Measurements from ENCODE around the gene THRB. TPM values are rescaled to one million over a fixed set of nuclear protein-coding genes. Genes with fewer than 3 reads are reported as not detected.

The THRB gene
- total RNA-seq, 2 experiments from 2014 or later = not detected

- peaks cover 8% of the 10 kb centered on the region for H3K27me3 Mint-ChIP-seq
- no peak for DNase-seq
- no peaks in the 10 kb centered on the region for H3K4me1 Mint-ChIP-seq
- no peak overlapping the region for H3K27ac Mint-ChIP-seq
- no peak overlapping the region for H3K4me3 Mint-ChIP-seq
- no peaks in the 10 kb centered on the region for H3K36me3 Mint-ChIP-seq
- H3K9me3 Mint-ChIP-seq = no peaks in the 10 kb centered on the region
These were observed 191.4 kb downstream of the THRB start for GRCh38 chr3:24303057-24303754.

- H3K27ac Mint-ChIP-seq = no peak overlapping the region
- no peak overlapping the region for H3K4me3 Mint-ChIP-seq
- no peak for DNase-seq
- H3K4me1 Mint-ChIP-seq = no peaks in the 10 kb centered on the region
- H3K36me3 Mint-ChIP-seq = no peaks in the 10 kb centered on the region
- no peaks in the 10 kb centered on the region for H3K9me3 Mint-ChIP-seq
- H3K27me3 Mint-ChIP-seq = peaks cover 8% of the 10 kb centered on the region
These were observed 192.3 kb downstream of the THRB start for GRCh38 chr3:24302396-24302795.

- Mint-ChIP-seq H3K9me3 (no peaks in the 10 kb centered on the region), H3K27ac (no peak overlapping the region), H3K27me3 (peaks cover 8% of the 10 kb centered on the region), H3K4me3 (no peak overlapping the region), H3K4me1 (no peaks in the 10 kb centered on the region), H3K36me3 (no peaks in the 10 kb centered on the region)
- no peak for DNase-seq
These were observed 193.7 kb downstream of the THRB start for GRCh38 chr3:24300949-24301348.

- no peak overlapping the region for H3K27ac Mint-ChIP-seq
- peaks cover 8% of the 10 kb centered on the region for H3K27me3 Mint-ChIP-seq
- DNase-seq = no peak
- H3K36me3 Mint-ChIP-seq = no peaks in the 10 kb centered on the region
- no peaks in the 10 kb centered on the region for H3K9me3 Mint-ChIP-seq
- H3K4me3 Mint-ChIP-seq = no peak overlapping the region
- H3K4me1 Mint-ChIP-seq = no peaks in the 10 kb centered on the region
These were observed 194.6 kb downstream of the THRB start for GRCh38 chr3:24299806-24300626.

GRCh38 chr3:24299246-24299805 lies 195.3 kb downstream of the THRB start:
- Mint-ChIP-seq H3K36me3 (no peaks in the 10 kb centered on the region), H3K27me3 (peaks cover 8% of the 10 kb centered on the region), H3K27ac (no peak overlapping the region), H3K4me1 (no peaks in the 10 kb centered on the region), H3K9me3 (peaks cover 1% of the 10 kb centered on the region), H3K4me3 (no peak overlapping the region)
- DNase-seq = no peak

GRCh38 chr3:24296441-24297205 lies 198.0 kb downstream of the THRB start:
- Mint-ChIP-seq H3K27ac (no peak overlapping the region), H3K4me1 (no peaks in the 10 kb centered on the region), H3K4me3 (no peak overlapping the region), H3K9me3 (peaks cover 1% of the 10 kb centered on the region), H3K27me3 (no peaks in the 10 kb centered on the region), H3K36me3 (no peaks in the 10 kb centered on the region)
- no peak for DNase-seq

- H3K4me3 Mint-ChIP-seq = no peak overlapping the region
- no peaks in the 10 kb centered on the region for H3K36me3 Mint-ChIP-seq
- H3K9me3 Mint-ChIP-seq = peaks cover 1% of the 10 kb centered on the region
- no peaks in the 10 kb centered on the region for H3K4me1 Mint-ChIP-seq
- no peaks in the 10 kb centered on the region for H3K27me3 Mint-ChIP-seq
- DNase-seq = no peak
- no peak overlapping the region for H3K27ac Mint-ChIP-seq
These were observed 200.5 kb downstream of the THRB start for GRCh38 chr3:24294150-24294549.

GRCh38 chr3:24291646-24292045 lies 203.0 kb downstream of the THRB start:
- Mint-ChIP-seq H3K27ac (no peak overlapping the region), H3K4me3 (no peak overlapping the region), H3K27me3 (no peaks in the 10 kb centered on the region), H3K36me3 (no peaks in the 10 kb centered on the region), H3K9me3 (peaks cover 1% of the 10 kb centered on the region), H3K4me1 (no peaks in the 10 kb centered on the region)
- no peak for DNase-seq

- Mint-ChIP-seq H3K27me3 (no peaks in the 10 kb centered on the region), H3K9me3 (peaks cover 1% of the 10 kb centered on the region), H3K4me1 (no peaks in the 10 kb centered on the region), H3K27ac (no peak overlapping the region), H3K36me3 (no peaks in the 10 kb centered on the region), H3K4me3 (no peak overlapping the region)
- DNase-seq = no peak
These were observed 204.1 kb downstream of the THRB start for GRCh38 chr3:24290596-24290995.

- Mint-ChIP-seq H3K4me1 (no peaks in the 10 kb centered on the region), H3K27me3 (no peaks in the 10 kb centered on the region), H3K9me3 (no peaks in the 10 kb centered on the region), H3K4me3 (no peak overlapping the region), H3K36me3 (no peaks in the 10 kb centered on the region), H3K27ac (no peak overlapping the region)
- DNase-seq = no peak
These were observed 206.0 kb downstream of the THRB start for GRCh38 chr3:24288496-24289236.

- Mint-ChIP-seq H3K9me3 (no peaks in the 10 kb centered on the region), H3K27ac (no peak overlapping the region), H3K4me1 (no peaks in the 10 kb centered on the region), H3K27me3 (no peaks in the 10 kb centered on the region), H3K4me3 (no peak overlapping the region), H3K36me3 (no peaks in the 10 kb centered on the region)
- no peak for DNase-seq
These were observed 206.7 kb downstream of the THRB start for GRCh38 chr3:24287755-24288450.

- no peak overlapping the region for H3K27ac Mint-ChIP-seq
- no peaks in the 10 kb centered on the region for H3K27me3 Mint-ChIP-seq
- no peak overlapping the region for H3K4me3 Mint-ChIP-seq
- no peaks in the 10 kb centered on the region for H3K36me3 Mint-ChIP-seq
- no peak for DNase-seq
- H3K9me3 Mint-ChIP-seq = no peaks in the 10 kb centered on the region
- H3K4me1 Mint-ChIP-seq = no peaks in the 10 kb centered on the region
These were observed 208.2 kb downstream of the THRB start for GRCh38 chr3:24286405-24286804.

GRCh38 chr3:24278543-24278942 lies 216.1 kb downstream of the THRB start:
- DNase-seq = no peak
- H3K4me1 Mint-ChIP-seq = no peaks in the 10 kb centered on the region
- H3K27me3 Mint-ChIP-seq = peaks cover 11% of the 10 kb centered on the region
- H3K4me3 Mint-ChIP-seq = no peak overlapping the region
- no peak overlapping the region for H3K27ac Mint-ChIP-seq
- no peaks in the 10 kb centered on the region for H3K36me3 Mint-ChIP-seq
- no peaks in the 10 kb centered on the region for H3K9me3 Mint-ChIP-seq

- no peak overlapping the region for H3K4me3 Mint-ChIP-seq
- no peaks in the 10 kb centered on the region for H3K4me1 Mint-ChIP-seq
- H3K27ac Mint-ChIP-seq = no peak overlapping the region
- H3K36me3 Mint-ChIP-seq = no peaks in the 10 kb centered on the region
- no peaks in the 10 kb centered on the region for H3K9me3 Mint-ChIP-seq
- no peak for DNase-seq
- peaks cover 11% of the 10 kb centered on the region for H3K27me3 Mint-ChIP-seq
These were observed 221.2 kb downstream of the THRB start for GRCh38 chr3:24273491-24273890.
